Esophagus squamous epithelium (tissue), 5 donors: ENCODE results near the gene SRGAP1. TPM values are rescaled to one million over a fixed set of nuclear protein-coding genes. Genes with fewer than 3 reads are reported as not detected.

ENCODE experiments used
- DNase-seq: peaks from one replicate; lab custom pipeline; 2025; lab: John Stamatoyannopoulos, UW
- H3K27ac ChIP-seq, 4 donors: fragments of 200-600 bp; sonication (generic); one replicate each; pipeline ENCODE4 v1.5.1; 2016 to 2019; ENCODE audit warnings: mild to moderate bottlenecking in 1 of 4
- H3K27me3 ChIP-seq, 4 donors: fragments of 200-600 bp; sonication (generic); 1 replicate in 3 of 4; 2 replicates in 1 of 4; pipeline versions ENCODE4 v1.5.1 to v1.6.0; 2017 to 2021; ENCODE audit warnings: antibody characterized with exemption in 1 of 4
- H3K36me3 ChIP-seq, 3 donors: fragments of 200-600 bp; sonication (generic); one replicate each; pipeline ENCODE4 v1.5.1; 2016 to 2019
- H3K4me1 ChIP-seq, 3 donors: fragments of 200-600 bp; sonication (generic); one replicate each; pipeline ENCODE4 v1.5.1; 2017 to 2019
- H3K4me3 ChIP-seq, 4 donors: fragments of 200-600 bp; sonication (generic); 1 replicate in 3 of 4; 2 replicates in 1 of 4; pipeline ENCODE4 v1.5.1; 2016 to 2019; ENCODE audit warnings: mild to moderate bottlenecking in 2 of 4, moderate library complexity in 1 of 4
- H3K9me3 ChIP-seq, 3 donors: fragments of 200-600 bp; sonication (generic); one replicate each; pipeline ENCODE4 v1.5.1; 2016 to 2019
- CTCF ChIP-seq, 6 experiments: fragments of 450-650 bp in 4 of 6; fragments of 200-600 bp in 2 of 6; sonication (generic) in 2 of 6; IDR thresholded peaks; one replicate each; pipeline ENCODE4 v1.5.1; 2016 to 2019; ENCODE audit warnings: antibody characterized with exemption in 6 of 6, mild to moderate bottlenecking in 4 of 6, moderate library complexity in 4 of 6
- POLR2A ChIP-seq, 4 donors: fragments of 450-650 bp; IDR thresholded peaks; one replicate each; pipeline ENCODE4 v1.6.1; 2017; ENCODE audit warnings: antibody characterized with exemption in 4 of 4, mild to moderate bottlenecking in 4 of 4, moderate library complexity in 3 of 4
- WGBS, 2 donors: methylation state at CpG; one replicate each; pipeline ENCODE4 v1.1.5; 2018; 5-methylcytosine and 5-hydroxymethylcytosine counted together
- intact Hi-C: fragments of 100-400 bp; cut with DNase I; formaldehyde crosslinking; loops from one replicate; pipeline ENCODE4 v1.15.0; 2022
- total RNA-seq, 4 donors: library from RNA; depleted of rRNA; stranded (reverse); fragments of >200 nt; gene quantifications; one replicate each; pipeline ENCODE4 v1.1.0, GENCODE V29; 2016
- donor health status: DM: yes; HTN: yes; CAD: no.

The SRGAP1 gene
- total RNA-seq, 4 donors from 2014 or later = 2.0 to 5.3 (median 3.6) TPM

- DNase-seq = no peak
- TF ChIP-seq POLR2A (IDR thresholded peaks at IDR 0.05) = no peak
- no peak for TF ChIP-seq CTCF (IDR thresholded peaks at IDR 0.05)
- H3K9me3 ChIP-seq = no peaks in the 10 kb centered on the region
- peak overlapping the region in 1 of 4 donors; percentile 9 for H3K27ac ChIP-seq
- no peak overlapping the region for H3K4me3 ChIP-seq
- H3K4me1 ChIP-seq = peaks cover 0 to 4% (median 0%) of the 10 kb centered on the region in 3 donors
- intact Hi-C loops = no loop called here
- WGBS, 2 donors = 57 to 71% methylated on average over 1 to 5 of the region's 5 CpGs
- no peaks in the 10 kb centered on the region for H3K27me3 ChIP-seq
- H3K36me3 ChIP-seq = no peaks in the 10 kb centered on the region
Observed at GRCh38 chr12:63944586-63945228, 100.2 kb downstream of the SRGAP1 start.

GRCh38 chr12:63945777-63946176 lies 101.3 kb downstream of the SRGAP1 start:
- Histone ChIP-seq H3K27ac (no peak overlapping the region), H3K4me1 (peaks cover 0 to 6% (median 0%) of the 10 kb centered on the region in 3 donors), H3K4me3 (no peak overlapping the region), H3K36me3 (no peaks in the 10 kb centered on the region), H3K9me3 (no peaks in the 10 kb centered on the region), H3K27me3 (no peaks in the 10 kb centered on the region)
- TF ChIP-seq POLR2A (IDR thresholded peaks at IDR 0.05) (no peak), CTCF (IDR thresholded peaks at IDR 0.05) (no peak)
- DNase-seq = no peak
- intact Hi-C loops = no loop called here

DNA sequence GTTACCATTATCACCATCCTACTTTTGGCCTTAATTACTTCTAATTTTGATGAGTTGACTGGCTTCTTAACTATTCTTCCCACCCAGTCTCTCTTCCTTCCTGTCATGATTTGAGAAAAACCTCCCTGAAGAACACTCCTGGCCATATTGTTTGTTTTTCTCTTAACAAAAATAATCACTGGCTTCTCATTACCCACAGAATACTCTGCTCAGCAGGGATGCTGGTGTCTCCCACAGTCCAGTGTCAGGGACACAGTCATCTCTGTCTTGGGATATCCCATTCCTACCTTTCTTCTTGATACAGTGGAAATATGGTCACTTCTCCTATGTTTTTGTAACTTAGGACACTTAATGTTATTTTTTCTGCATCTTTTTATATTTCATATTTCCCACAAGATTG lies 103.7 kb downstream of the SRGAP1 start:
- TF ChIP-seq POLR2A (IDR thresholded peaks at IDR 0.05) (no peak), CTCF (IDR thresholded peaks at IDR 0.05) (no peak)
- no peak overlapping the region for H3K27ac ChIP-seq

GRCh38 chr12:63949902-63950301 lies 105.4 kb downstream of the SRGAP1 start:
- Histone ChIP-seq H3K27me3 (no peaks in the 10 kb centered on the region), H3K4me3 (no peak overlapping the region), H3K9me3 (no peaks in the 10 kb centered on the region), H3K36me3 (no peaks in the 10 kb centered on the region), H3K27ac (peak overlapping the region in 1 of 4 donors; percentile 10), H3K4me1 (peaks cover 0 to 8% (median 0%) of the 10 kb centered on the region in 3 donors)
- no peak for DNase-seq
- 38 to 50% methylated on average over 2 of the region's 2 CpGs for WGBS, 2 donors
- intact Hi-C loops = no loop called here
- no peak for TF ChIP-seq CTCF (IDR thresholded peaks at IDR 0.05)
- no peak for TF ChIP-seq POLR2A (IDR thresholded peaks at IDR 0.05)

More for the DNA sequence above, 103.7 kb downstream of the SRGAP1 start:
- no peak for DNase-seq
- H3K36me3 ChIP-seq = no peaks in the 10 kb centered on the region
- no peaks in the 10 kb centered on the region for H3K27me3 ChIP-seq
- H3K4me3 ChIP-seq = no peak overlapping the region
- peaks cover 0 to 6% (median 0%) of the 10 kb centered on the region in 3 donors for H3K4me1 ChIP-seq
- no peaks in the 10 kb centered on the region for H3K9me3 ChIP-seq
- intact Hi-C loops = no loop called here

- Histone ChIP-seq H3K4me1 (peaks cover 0 to 27% (median 0%) of the 10 kb centered on the region in 3 donors), H3K27ac (no peak overlapping the region), H3K4me3 (no peak overlapping the region), H3K36me3 (no peaks in the 10 kb centered on the region), H3K9me3 (no peaks in the 10 kb centered on the region), H3K27me3 (no peaks in the 10 kb centered on the region)
- no peak for DNase-seq
- intact Hi-C loops = no loop called here
- TF ChIP-seq CTCF (IDR thresholded peaks at IDR 0.05) (no peak), POLR2A (IDR thresholded peaks at IDR 0.05) (no peak)
- 47 to 68% methylated on average over 1 of the region's 1 CpG for WGBS, 2 donors
Observed at GRCh38 chr12:63952995-63953394, 108.5 kb downstream of the SRGAP1 start.
